Measurements from ENCODE around the gene TAL1.
"Not testable (repeated sequence)": the region's sequence is repeated elsewhere in the genome, so short reads cannot be mapped to it uniquely, and the experiment has no call there.

The TAL1 gene

DNA sequence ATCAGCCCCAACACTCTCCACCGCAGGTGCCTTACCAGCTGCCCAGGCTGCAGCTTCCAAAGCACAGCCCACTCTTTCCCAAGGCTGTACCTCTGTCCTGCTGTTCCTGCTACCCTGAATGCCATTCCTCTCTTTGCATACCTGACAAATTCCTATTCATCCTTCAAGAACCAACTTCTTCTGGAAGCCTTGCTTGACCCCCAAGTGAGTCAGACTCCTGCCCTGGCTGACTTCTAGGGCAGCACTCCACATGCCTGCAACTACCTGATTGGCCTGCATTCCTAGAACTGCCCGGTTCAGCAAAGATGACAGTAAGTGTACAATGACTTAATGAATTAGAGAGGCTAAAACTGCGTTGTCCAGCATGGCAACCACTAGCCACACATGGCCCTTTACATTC, 21.4 kb downstream of the TAL1 start:
- DNase-seq = no peak

DNA sequence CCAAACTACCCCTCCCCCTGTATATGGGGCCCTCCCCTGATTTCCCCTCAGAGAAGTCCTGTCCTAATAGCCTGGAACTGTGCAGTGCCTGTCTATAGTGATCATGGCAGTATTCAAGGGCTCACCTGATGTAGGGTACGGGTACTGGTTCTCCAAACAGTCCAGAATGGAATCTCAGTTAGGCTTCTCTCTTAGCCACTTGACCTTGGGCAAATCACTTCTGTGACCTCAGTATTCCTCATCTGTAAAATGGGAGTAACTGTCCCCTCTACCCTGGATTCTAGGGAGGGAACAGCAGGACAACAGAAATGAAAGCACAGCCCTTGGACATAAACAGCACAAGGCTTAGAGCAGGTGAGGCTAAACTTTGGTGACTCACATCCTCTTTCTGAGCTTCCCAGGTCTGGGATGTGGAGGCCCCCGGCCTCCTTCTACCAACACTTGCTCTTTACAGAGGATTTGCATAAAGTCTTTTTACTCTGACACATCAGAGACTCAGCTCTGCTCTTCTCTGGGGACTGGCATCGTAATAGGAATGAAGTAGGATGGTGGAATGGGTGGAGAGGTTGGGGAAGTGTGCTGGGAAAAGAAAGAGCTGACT, 22.2 kb downstream of the TAL1 start:
- no peak for DNase-seq

DNA sequence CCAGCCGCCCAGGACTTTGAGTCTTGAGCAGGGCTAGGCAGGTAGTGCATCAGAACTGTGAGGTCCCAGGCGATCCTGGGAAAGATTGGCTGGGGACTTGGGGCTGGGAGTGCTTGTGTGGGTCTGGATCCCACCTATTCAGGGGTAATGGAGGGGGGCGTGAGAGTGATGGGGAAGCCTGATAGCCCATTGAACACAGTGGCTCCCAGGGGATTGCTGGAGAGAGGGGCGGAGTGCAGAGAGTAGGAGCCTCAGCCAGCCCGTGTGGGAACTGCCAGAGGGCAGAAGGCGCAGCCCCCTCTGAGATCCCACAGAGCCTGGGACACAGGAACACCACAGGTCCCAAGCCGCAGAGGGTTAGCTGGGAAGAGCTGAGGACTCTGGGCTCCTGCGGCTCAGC, 22.9 kb downstream of the TAL1 start:
- DNase-seq = no peak

DNA sequence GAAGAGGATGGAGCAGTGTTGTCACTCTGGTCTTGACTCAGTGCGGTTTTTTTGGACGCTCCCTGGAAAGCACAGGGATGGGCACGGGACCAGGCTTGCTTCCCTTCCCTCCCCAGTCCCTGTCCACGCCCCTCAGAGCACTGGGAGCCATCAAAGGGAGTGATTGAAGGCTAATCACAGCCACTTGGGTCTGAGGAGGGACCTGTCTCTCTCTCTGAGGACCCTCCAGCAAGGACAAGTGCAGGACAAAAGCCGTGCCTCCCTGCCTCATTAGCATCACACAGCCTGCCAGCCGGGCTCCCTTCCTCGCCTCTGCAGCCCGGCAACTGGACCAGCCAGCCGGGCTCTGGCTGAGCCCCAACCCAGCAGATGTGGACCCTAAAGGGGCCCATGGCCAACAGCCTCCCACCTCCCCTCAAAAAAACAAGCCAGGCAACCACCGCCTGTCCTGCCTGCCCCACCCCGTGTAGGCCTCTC, 23.6 kb downstream of the TAL1 start:
- DNase-seq = no peak

DNA sequence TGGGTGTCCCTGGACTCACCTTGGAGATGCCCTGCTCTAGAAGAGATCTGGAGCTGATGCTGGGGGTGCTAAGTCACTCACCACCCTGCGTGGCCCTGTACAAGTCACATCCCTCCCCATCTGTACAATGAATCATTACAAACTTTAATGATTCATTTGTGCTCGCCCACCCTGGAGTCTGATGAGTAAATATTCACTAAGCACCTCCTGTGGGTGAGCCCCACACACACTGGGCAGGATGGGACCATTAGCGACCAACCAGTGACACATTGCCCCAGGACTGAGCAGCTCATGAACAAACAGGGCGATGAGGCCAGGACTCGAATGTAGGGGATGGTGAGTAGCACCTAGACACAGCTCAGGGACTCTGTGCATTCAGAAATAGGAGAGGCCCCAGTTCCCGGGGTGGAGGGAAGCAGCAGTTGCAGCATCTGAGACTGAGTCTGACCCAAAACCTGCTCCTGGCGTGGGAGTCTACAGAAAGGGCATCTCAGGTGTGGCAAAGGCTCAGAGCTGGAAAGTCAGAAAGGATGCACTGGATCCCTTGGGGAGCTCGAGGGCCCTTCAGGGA, 24.1 kb downstream of the TAL1 start:
- no peak for DNase-seq

DNA sequence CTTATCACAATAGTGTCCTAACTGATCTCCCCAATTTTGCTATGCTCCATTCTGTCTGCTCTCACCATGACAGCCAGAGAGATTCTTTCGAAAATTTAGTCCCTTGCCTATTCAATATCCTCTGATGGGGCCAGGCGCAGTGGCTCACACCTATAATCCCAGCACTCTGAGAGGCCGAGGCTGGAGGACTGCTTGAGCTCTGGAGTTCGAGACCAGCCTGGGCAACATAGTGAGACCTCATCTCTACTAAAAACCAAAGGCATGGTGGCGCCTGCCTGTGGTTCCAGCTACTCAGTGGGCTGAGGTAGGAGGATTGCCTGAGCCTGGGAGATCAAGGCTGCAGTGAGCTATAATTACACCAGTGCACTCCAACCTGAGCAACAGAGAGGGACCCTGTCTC, 26.1 kb downstream of the TAL1 start:
- no peak for DNase-seq

DNA sequence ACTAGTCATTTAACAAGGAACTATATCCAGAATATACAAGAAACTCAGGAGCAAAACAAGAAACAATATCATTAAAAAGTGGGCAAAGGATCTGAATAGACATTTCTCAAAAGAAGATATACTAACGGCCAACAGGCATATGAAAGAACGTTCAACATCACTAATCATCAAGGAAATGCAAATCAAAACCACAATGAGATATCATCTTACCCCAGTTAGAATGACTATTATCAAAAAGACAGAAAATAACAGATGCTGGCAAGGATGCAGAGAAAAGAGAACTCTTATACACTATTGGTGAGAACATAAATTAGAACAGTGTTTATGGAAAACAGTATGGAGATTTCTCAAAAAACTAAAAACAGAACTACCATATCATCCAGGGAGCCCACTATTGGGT, 28.5 kb downstream of the TAL1 start:
- not testable (repeated sequence) for DNase-seq

DNA sequence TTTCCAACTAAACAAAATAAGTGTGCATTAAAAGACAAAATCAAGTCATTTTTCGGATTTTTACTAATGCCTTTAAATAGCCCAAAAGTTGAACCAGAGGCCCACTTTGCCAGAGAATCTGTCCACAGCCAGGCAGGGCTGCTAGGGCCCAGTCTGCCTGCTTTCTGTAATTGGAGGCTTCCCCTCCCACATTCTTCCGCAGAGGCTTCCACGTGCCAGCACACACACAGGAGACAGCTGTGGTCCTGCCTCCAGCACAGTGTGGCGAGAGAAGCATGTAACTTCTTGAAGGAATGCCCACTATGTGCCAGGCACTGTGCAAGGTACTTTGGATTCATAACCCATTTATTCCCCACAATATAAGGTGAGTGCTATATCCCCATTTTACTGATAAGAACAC, 30.8 kb downstream of the TAL1 start:
- no peak for DNase-seq

DNA sequence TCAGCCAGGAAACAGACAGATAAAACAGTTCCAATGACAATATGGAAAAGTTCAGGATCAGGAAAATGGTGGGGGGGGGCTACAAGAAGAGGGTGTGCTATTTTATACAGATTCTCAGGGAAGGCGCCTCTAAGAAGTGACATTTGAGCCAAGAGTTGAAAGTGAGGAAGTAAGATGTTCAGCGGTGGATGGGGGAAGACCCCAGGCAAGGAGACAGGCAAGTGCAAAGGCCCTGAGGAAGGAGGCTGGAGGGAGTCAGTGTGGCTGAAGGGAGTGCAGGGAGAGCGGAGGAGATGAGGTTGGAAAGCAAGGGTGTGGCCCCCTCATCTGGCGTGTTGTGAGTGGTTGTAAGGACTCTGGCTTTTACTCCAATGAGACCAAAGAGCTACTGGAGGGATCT, 33.8 kb downstream of the TAL1 start:
- DNase-seq = no peak

DNA sequence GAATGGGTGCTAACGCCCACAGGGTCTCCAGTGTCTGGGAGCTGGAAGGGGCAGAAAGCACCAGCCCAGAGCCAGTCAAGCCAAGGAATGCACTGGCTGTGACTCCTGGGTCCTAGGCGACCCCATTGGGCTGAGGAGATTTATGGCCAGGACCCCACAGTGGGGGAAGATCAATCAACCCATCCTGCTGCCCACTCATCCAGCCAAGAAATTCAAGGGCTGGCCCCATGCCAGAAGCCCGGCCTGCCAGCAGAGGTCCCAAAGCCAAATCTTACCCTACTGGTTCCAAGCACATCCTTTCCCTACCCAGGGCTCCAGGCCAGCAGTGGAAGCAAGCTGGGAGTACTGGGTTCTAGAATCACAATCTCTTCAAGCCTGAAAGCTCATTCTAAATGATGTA, 35.4 kb downstream of the TAL1 start:
- no peak for DNase-seq

DNA sequence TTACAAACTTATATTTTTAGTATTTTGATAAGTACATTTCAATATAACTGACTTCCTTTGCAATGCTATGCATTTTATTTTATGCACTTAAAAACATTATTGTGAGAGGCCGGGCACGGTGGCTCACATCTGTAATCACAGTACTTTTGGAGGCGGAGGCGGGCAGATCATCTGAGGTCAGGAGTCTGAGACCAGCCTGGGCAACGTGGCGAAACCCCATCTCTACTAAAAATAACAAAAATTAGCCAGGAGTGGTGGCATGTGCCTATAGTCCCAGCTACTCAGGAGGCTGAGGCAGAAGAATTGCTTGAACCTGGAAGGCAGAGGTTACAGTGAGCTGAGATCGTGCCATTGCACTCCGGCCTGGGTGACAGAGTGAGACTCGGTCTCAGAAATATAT, 36.0 kb downstream of the TAL1 start:
- not testable (repeated sequence) for DNase-seq

DNA sequence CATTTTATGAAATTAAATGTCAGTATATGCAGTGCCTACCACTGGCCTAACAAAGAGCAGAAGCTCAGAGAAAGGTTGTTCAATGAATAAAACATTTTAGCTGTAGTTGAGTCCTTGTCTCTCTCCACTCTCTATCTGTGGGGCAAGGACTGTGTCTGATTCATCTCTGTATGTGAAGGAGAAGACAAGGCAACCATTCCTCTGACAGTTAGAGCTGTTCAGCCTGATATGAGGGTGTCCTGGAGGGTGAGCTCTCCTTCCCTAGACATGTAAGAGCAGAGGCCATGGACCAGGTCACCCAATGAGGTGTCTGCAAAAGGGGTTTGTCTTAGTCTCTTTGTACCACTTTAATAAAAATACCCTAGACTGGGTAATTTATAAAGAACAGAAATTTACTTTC, 37.7 kb downstream of the TAL1 start:
- DNase-seq = no peak

DNA sequence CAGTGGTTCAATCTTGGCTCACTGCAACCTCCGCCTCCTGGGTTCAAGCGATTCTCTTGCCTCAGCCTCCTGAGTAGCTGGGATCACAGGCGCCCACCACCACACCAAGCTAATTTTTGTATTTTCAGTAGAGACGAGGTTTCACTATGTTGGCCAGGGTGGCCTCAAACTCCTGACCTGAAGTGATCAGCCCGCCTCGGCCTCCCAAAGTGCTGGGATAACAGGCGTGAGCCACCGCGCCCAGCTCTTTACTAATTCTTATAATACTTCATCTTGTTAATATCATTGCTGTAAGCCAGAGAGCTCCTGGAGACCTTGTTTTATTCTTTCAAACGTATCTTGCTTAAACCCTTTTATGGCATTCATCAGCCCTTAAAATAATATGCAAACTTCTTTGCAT, 38.5 kb downstream of the TAL1 start:
- not testable (repeated sequence) for DNase-seq

DNA sequence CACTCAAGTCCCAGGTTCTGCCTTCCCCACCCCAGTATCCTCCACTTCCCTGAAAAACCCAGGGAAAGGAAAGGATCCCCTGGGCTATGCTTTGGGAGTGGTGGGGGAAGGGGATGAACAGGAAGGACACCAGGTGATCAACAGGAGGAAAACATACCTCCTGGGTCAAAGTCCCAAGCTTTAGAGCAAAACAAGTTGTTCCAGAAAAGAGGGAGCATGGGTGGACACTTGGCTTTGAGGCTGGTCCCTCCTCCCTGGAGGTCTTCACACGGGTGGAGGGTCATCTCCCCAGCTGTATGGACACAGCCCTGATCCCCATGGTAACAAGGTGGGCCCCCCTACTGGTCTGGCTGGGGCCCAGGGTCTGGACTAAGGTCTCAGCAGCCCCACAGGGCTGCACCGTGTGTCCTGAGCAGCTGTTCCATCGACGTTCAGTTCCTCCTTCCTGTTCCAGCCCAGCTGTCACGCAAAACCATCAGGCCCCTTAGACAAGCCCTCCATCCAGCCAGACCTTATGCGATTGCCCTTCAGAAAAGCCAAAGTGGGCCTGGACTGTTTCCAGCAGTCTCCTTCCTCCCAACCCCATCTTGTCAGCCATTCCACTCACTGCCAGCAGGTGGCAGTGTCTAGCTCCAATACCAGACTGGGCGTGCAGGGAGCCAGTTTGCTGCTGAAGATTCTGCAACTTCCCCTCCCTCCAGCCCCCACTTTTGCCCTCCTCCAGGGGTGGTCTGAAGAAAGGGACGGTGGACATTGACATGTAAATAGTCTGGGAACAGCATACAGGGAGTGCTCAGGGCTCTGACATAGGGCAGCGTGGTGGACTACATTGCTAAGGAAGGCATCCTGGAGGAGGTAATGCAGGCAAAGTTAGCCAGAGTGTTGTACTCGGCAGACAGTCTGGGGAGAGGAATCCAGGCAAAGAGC, 39.3 kb downstream of the TAL1 start:
- DNase-seq = no peak

DNA sequence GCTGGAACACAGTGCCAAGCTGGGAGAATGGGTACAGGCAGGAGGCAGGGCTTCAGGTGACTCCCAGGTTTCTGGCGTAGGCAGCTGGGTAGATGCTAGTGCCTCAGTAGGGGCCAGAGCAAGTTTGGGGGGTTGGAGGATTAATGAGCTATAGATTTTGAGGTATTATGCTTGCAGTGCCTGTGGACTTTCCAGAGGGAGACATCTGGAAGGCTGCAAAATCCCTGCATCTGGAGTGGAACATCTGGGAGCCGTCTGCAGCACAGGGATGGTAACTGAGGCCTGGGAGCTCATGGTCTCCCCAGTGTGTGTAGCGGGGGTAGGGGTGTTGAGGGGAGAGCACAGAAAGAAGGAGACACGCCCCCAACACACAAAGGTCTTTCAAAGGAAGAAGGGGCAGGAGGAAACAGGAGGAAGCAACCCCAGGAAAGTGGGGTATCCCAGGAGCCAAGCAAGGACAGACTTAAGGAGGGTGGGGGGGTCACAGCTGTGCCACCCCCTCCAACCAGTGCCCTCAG, 40.0 kb downstream of the TAL1 start:
- DNase-seq = no peak

DNA sequence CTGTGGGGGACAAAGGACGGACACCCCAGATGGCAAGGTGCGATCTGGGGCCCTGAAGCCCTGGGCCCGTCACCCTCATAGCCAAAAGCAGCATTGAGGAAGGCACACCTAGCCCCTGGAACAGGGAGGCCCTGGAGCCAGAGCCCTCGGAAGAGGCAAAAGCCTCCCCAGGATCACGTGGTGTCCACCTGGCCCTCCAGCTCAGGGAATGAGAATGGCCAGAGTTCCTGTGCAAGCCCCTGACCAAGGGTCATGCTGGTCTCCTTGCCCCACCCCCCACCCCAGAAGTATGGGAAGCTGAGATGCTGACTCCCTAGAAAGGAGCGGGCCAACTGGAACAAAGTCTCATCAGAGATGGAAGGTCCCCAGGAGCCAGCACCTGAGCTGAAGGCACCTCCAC, 41.2 kb downstream of the TAL1 start:
- DNase-seq = no peak

DNA sequence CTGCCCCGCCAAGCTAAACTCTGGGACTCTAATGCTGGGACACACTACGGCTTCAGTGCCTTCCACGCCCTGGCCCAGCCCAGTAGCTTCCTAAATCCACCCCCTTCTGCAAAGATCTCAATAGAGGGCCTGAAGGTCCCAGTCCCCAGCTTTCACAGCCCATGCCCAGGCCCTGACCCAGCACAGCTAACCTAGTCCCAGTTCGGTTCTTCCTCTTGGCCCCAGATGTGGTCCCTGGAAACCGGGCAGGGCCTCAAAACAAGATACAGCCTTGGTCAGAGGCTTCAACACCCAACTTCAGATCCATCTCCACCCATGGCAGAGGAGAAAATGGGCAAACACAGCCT, 41.5 kb downstream of the TAL1 start:
- no peak for DNase-seq

DNA sequence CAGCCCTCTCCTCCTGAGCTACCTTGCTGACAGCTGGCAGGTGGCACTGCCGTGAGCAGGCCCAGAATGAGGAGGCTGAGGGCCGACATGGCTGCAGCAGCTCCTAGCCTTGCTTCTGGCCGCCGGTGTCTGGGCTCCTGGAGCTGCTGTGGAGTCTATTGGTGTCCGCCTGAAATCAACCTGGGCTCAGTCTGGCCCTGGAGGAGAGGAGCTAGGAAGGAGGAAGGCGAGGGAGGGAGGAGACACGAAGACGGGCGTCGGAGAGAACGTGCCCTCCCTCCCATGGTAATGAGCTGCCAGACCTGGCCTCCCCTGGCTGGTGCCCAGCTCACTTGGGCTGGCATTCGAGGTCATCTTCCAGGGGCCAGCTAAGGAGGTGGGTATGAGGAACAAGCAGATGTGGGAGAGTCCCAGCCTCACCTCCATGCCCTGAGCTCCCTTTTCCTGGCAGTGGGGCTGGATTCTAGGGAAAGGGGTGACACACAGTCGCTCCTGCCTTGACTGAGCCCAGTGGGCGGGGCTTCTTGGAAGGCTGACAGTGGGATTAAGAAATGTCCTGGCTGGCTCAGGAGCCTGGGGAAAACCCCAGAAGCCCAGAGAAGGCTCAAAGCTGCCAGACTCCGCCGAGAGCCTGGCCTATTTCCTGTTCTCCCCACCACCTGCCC, 42.0 kb downstream of the TAL1 start, which contains the start of gene PDZK1IP1:
Gene PDZK1IP1, minus strand, starts transcription at position 193 of the 665 bp plus-strand sequence. Its CDS starts 104 bp downstream, at position 89.
- DNase-seq = no peak

DNA sequence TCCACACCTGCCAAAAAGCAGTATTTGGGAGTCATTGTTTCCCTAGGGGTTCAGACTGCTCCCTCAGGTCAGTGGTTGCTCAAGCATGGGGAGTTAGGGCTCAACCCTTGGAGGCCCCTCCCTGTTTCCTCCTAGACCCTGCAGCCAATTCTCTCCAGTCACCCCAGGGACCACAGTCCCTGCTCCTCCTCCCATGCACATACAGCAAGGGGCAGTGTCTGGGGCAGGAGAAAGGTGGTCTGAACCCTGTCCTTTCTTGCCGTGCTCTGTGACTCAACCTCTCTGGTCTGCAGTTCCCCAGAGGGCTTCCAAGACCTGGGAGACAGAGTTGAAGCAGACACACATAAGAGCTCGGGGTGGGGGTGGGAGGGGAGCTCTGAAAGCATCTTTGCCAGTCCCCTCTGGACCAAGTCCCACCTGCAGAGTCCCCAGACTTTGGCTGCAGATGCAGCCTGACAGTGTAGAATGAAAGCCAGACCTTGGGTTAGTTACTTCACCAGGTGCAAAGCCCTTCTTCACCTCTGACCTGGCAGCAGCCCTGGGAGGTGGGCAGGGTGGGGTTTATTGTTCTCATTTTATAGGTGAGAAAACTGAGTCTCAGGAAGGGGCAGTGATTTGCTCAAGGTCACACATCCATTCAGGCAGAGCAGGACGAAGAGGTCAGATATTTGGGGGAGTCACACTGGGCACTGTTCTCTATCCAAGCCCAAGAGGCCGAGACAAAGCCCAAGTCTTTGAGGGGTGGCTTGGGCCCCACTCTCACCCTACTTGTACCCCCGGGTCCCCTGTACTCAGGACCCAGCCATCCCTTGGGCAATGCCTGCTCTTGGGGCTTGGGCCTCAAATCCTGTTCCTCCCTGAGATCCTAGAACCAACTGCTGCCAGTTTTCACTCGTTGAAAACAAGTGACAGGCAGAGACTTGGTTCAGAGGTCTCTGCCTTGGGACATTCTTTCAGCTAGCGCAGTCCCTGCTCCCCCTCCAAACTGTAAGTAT, 42.9 kb downstream of the TAL1 start:
- no peak for DNase-seq

DNA sequence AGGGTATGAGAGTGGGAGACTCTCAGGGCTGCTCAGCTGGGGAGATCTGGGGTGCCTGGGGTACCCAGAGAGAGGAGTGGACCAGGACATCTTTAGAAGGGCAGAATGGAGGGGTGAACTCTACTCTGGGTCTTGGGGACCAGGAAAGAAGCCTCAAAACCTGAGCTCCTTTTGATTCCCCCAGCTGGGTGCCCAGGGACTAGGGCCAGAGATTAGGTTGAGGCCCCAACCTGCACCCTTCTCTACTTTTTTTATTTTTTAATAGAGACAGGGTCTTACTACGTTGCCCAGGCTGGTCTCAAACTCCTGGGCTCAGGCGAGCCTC, 44.1 kb downstream of the TAL1 start:
- DNase-seq = no peak

DNA sequence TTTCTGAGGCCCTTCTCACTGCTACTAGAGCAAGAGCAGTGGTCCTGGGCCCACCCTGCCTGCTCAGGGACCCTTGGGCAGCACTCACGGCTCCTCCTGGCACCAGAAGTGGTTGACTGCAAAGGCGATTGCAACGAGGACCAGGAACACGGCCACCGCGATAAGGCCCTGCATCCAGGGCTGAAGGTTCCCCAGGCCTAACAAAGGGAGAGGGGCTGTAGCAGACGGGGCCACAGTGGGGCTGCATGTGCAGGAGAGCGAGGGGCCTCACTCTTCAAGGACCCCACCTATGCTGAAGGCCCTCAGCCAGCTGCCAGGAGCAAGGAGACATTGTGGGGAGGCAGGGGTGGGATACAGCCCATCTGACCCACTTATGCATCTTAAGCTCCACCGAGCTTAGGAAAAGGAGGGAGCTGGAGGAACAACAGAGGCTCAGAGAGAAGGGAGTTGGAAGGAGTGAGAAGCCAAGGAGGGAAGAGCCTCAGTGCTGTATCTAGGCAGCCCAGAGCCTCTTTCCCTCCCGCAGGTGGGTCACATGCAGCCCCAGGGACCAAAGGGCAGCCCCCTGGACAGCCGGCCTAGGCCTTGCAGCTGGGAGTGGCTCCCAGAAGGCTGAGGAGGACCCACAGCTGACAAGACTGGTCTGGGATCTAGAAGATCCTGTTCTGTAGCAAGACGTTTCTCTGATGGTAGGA, 44.6 kb downstream of the TAL1 start:
- DNase-seq = no peak

Data from NCI-H526 treated with DMSO at 0.1 percent for 48 hours (cell line).